Astrocyte (in vitro differentiated cells and primary cell): Measurements from ENCODE around the gene MARK2. TPM values are rescaled to one million over a fixed set of nuclear protein-coding genes. Genes with fewer than 3 reads are reported as not detected.

ENCODE experiments used
- DNase-seq: peaks from one replicate; pipeline ENCODE4 v3.0.0-alpha.2; 2010; ENCODE audit warnings: low read depth
- FAIRE-seq: peaks from 2 replicates; lab custom pipeline; 2011; peaks lifted over from hg19 to GRCh38; lab: Jason Lieb, UNC
- H2AFZ ChIP-seq: 2 replicates; pipeline ENCODE4 v1.6.0; 2012; ENCODE audit warnings: low read depth, low read length, inconsistent platforms
- H3K27ac ChIP-seq: 2 replicates; pipeline ENCODE4 v1.5.1; 2011; ENCODE audit warnings: low read depth, low read length, inconsistent platforms
- H3K27me3 ChIP-seq: 2 replicates; pipeline ENCODE4 v1.6.0; 2011; ENCODE audit warnings: low read length, inconsistent platforms; ENCODE audit not compliant: insufficient read depth
- H3K36me3 ChIP-seq: 2 replicates; pipeline ENCODE4 v1.5.1; 2011; ENCODE audit warnings: low read length, inconsistent platforms; ENCODE audit not compliant: insufficient read depth
- H3K4me1 ChIP-seq: 2 replicates; pipeline ENCODE4 v1.5.1; 2011; ENCODE audit warnings: low read length, inconsistent platforms; ENCODE audit not compliant: insufficient read depth
- H3K4me2 ChIP-seq: 2 replicates; pipeline ENCODE4 v1.6.0; 2012; ENCODE audit warnings: low read length, inconsistent platforms
- H3K4me3 ChIP-seq: 2 replicates; pipeline ENCODE4 v1.5.1; 2011; ENCODE audit warnings: low read depth, mild to moderate bottlenecking, low read length, inconsistent platforms; ENCODE audit not compliant: insufficient read depth
- H3K79me2 ChIP-seq: 2 replicates; pipeline ENCODE4 v1.6.0; 2012; ENCODE audit warnings: mild to moderate bottlenecking, low read length, inconsistent platforms; ENCODE audit not compliant: insufficient read depth
- H3K9ac ChIP-seq: 2 replicates; pipeline ENCODE4 v1.6.0; 2012; ENCODE audit warnings: mild to moderate bottlenecking, low read length, inconsistent platforms
- H3K9me3 ChIP-seq: 2 replicates; pipeline ENCODE4 v1.5.1; 2012; ENCODE audit warnings: low read depth, mild to moderate bottlenecking, low read length, inconsistent platforms; ENCODE audit not compliant: insufficient read depth
- H4K20me1 ChIP-seq: 2 replicates; pipeline ENCODE4 v1.6.0; 2012; ENCODE audit warnings: low read length, inconsistent platforms; ENCODE audit not compliant: insufficient read depth
- H3K27ac Mint-ChIP-seq: one replicate; pipeline ENCODE4 v1.8.0; 2021; ENCODE audit warnings: mild to moderate bottlenecking, mixed read lengths; ENCODE audit not compliant: unreplicated experiment
- H3K27me3 Mint-ChIP-seq: one replicate; pipeline ENCODE4 v1.8.0; 2021; ENCODE audit warnings: low read depth, mixed read lengths; ENCODE audit not compliant: unreplicated experiment
- H3K36me3 Mint-ChIP-seq: one replicate; pipeline ENCODE4 v1.8.0; 2021; ENCODE audit warnings: low read depth, mixed read lengths; ENCODE audit not compliant: unreplicated experiment
- H3K4me1 Mint-ChIP-seq: one replicate; pipeline ENCODE4 v1.8.0; 2021; ENCODE audit warnings: low read depth, mixed read lengths; ENCODE audit not compliant: unreplicated experiment
- H3K4me3 Mint-ChIP-seq: one replicate; pipeline ENCODE4 v1.8.0; 2021; ENCODE audit warnings: mild to moderate bottlenecking, moderate library complexity, mixed read lengths; ENCODE audit not compliant: unreplicated experiment
- H3K9me3 Mint-ChIP-seq: one replicate; pipeline ENCODE4 v1.8.0; 2021; ENCODE audit warnings: mild to moderate bottlenecking, mixed read lengths; ENCODE audit not compliant: unreplicated experiment
- EZH2 ChIP-seq: IDR thresholded peaks from 2 replicates; pipeline ENCODE4 v1.6.1; 2012; ENCODE audit warnings: mild to moderate bottlenecking, low read length, inconsistent platforms; ENCODE audit not compliant: insufficient read depth
- total RNA-seq: library from RNA; stranded (reverse); gene quantifications from 2 replicates; pipeline ENCODE4 v1.2.1, GENCODE V29; 2021
- TF ChIP-seq, protein P1 (sequence below): IDR thresholded peaks from 2 replicates; pipeline ENCODE4 v1.5.1; 2011; ENCODE audit warnings: low read depth, mild to moderate bottlenecking, inconsistent platforms, low read length, moderate library complexity; ENCODE audit not compliant: insufficient read depth

Gene MARK2
- total RNA-seq, 1 donor from 2014 or later = 38.1 TPM

DNA sequence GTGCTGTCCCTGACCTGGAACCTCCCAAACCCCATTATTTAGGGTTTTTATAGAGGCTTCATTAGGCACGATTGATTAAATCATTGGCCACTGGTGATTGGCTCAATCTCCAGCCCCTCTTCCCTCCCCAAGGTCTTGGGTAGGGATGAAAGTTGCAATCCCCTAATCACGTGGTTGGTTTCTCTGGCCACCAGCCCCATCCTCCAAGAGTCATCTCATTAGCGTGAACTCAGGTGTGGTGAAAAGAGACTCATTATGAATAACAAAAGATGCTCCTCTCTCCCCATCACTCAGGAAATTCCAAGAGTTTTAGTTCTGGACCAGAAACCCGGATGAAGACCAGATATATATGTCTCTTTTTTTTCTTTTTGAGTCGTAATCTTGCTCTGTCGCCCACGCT lies 7.6 kb upstream of the MARK2 start:
- DNase-seq = no peak
- Histone ChIP-seq H3K4me2 (no peak overlapping the region), H3K27ac (no peak overlapping the region), H3K9ac (no peak overlapping the region), H3K4me1 (no peaks in the 10 kb centered on the region), H3K36me3 (peaks cover 3% of the 10 kb centered on the region), H4K20me1 (peaks cover 16% of the 10 kb centered on the region), H3K4me3 (no peak overlapping the region), H2AFZ (no peak overlapping the region), H3K27me3 (no peaks in the 10 kb centered on the region), H3K79me2 (no peaks in the 10 kb centered on the region), H3K9me3 (no peaks in the 10 kb centered on the region)
- H3K27ac Mint-ChIP-seq = no peak overlapping the region
- no peaks in the 10 kb centered on the region for H3K9me3 Mint-ChIP-seq
- TF ChIP-seq, protein P1, sequence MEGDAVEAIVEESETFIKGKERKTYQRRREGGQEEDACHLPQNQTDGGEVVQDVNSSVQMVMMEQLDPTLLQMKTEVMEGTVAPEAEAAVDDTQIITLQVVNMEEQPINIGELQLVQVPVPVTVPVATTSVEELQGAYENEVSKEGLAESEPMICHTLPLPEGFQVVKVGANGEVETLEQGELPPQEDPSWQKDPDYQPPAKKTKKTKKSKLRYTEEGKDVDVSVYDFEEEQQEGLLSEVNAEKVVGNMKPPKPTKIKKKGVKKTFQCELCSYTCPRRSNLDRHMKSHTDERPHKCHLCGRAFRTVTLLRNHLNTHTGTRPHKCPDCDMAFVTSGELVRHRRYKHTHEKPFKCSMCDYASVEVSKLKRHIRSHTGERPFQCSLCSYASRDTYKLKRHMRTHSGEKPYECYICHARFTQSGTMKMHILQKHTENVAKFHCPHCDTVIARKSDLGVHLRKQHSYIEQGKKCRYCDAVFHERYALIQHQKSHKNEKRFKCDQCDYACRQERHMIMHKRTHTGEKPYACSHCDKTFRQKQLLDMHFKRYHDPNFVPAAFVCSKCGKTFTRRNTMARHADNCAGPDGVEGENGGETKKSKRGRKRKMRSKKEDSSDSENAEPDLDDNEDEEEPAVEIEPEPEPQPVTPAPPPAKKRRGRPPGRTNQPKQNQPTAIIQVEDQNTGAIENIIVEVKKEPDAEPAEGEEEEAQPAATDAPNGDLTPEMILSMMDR = no peak
- FAIRE-seq = no peak
- H3K27me3 Mint-ChIP-seq = no peaks in the 10 kb centered on the region
- H3K36me3 Mint-ChIP-seq = peaks cover 10% of the 10 kb centered on the region
- H3K4me1 Mint-ChIP-seq = no peaks in the 10 kb centered on the region
- no peak overlapping the region for H3K4me3 Mint-ChIP-seq

DNA sequence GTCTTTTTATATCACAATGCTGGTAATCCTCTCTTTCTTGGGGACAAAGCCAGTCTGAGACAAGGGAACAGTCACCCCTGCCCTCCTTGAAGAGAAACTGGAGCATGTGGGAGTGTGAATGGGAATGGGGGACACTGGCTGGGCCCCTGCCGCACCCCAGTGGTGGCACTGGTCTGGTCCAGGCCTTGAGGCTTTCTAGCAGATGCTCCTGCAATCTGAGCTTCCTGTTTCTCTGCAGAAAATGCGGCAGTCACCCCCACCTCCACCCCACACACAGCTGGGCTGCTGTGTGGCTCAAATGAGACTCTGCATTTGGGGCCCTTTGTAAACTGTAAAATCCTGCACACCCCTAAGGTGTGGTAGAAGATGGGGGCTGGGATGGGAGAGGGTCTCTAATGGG lies 6.6 kb upstream of the MARK2 start:
- no peak for TF ChIP-seq EZH2
- TF ChIP-seq, protein P1 = no peak
- H3K9me3 Mint-ChIP-seq = no peaks in the 10 kb centered on the region
- H4K20me1 ChIP-seq = peaks cover 9% of the 10 kb centered on the region
- H3K4me1 Mint-ChIP-seq = no peaks in the 10 kb centered on the region
- H3K36me3 Mint-ChIP-seq = peaks cover 10% of the 10 kb centered on the region
- H3K36me3 ChIP-seq = no peaks in the 10 kb centered on the region
- no peaks in the 10 kb centered on the region for H3K9me3 ChIP-seq
- no peaks in the 10 kb centered on the region for H3K4me1 ChIP-seq
- no peak for FAIRE-seq
- H3K4me3 Mint-ChIP-seq = no peak overlapping the region
- H3K27ac ChIP-seq = no peak overlapping the region
- H3K79me2 ChIP-seq = no peaks in the 10 kb centered on the region
- no peaks in the 10 kb centered on the region for H3K27me3 Mint-ChIP-seq
- H3K27me3 ChIP-seq = no peaks in the 10 kb centered on the region
- no peak overlapping the region for H3K4me3 ChIP-seq
- H3K27ac Mint-ChIP-seq = no peak overlapping the region
- no peak overlapping the region for H2AFZ ChIP-seq
- no peak overlapping the region for H3K4me2 ChIP-seq
- DNase-seq = no peak
- H3K9ac ChIP-seq = no peak overlapping the region

DNA sequence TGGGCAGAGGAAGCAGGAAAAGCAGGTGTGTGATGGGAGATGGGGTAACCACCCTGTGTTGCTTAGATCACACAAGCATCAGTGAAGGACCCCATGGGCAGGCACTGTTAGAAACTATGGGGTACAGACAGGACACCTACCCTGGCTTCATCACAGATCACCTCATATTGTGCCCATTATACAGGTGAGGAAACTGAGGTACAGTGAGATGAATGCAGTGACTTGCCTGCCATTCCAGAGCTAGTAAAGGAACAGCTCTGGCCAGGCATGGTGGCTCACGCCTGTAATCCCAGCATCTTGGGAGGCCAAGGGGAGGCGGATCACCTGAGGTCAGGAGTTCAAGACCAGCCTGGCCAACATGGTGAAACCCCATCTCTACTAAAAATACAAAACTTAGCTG lies 5.9 kb upstream of the MARK2 start:
- Histone ChIP-seq H3K36me3 (no peaks in the 10 kb centered on the region), H3K79me2 (no peaks in the 10 kb centered on the region), H3K9ac (no peak overlapping the region), H4K20me1 (peaks cover 9% of the 10 kb centered on the region), H3K27me3 (no peaks in the 10 kb centered on the region), H3K27ac (no peak overlapping the region), H3K9me3 (no peaks in the 10 kb centered on the region), H2AFZ (no peak overlapping the region), H3K4me1 (peaks cover 5% of the 10 kb centered on the region), H3K4me3 (no peak overlapping the region), H3K4me2 (no peak overlapping the region)
- Mint-ChIP-seq H3K36me3 (peaks cover 10% of the 10 kb centered on the region), H3K4me3 (no peak overlapping the region), H3K9me3 (no peaks in the 10 kb centered on the region), H3K4me1 (no peaks in the 10 kb centered on the region), H3K27ac (no peak overlapping the region), H3K27me3 (no peaks in the 10 kb centered on the region)
- TF ChIP-seq EZH2 = no peak
- TF ChIP-seq, protein P1 = no peak
- FAIRE-seq = no peak
- no peak for DNase-seq
